Measurements from ENCODE around the gene UCKL1. TPM values are rescaled to one million over a fixed set of nuclear protein-coding genes. Genes with fewer than 3 reads are reported as not detected.
"Not testable (repeated sequence)": the region's sequence is repeated elsewhere in the genome, so short reads cannot be mapped to it uniquely, and the experiment has no call there.

The UCKL1 gene
- total RNA-seq, 1 donor from 2014 or later, result 49.7 TPM

- intact Hi-C loops (cut with micrococcal nuclease), result no loop called here
- Mint-ChIP-seq H3K36me3 (ENCODE audit: low read depth) (peaks cover 20% of the 10 kb centered on the region), H3K27ac (no peak overlapping the region), H3K4me1 (peaks cover 10% of the 10 kb centered on the region), H3K27me3 (no peaks in the 10 kb centered on the region), H3K9me3 (no peaks in the 10 kb centered on the region), H3K4me3 (no peak overlapping the region)
- DNase-seq, result no peak
- POLR2A ChIA-PET, result no interaction called here
- CTCF ChIA-PET, result interaction anchor here (1.4 kb wide), 1 partner anchor 16 kb away, joined by 3 read pairs; the partner anchor contains the start of gene PRPF6
- TF ChIP-seq CTCF (IDR thresholded peaks at IDR 0.05), result no peak
- no peak for ATAC-seq (ENCODE audit: low read depth)
These were observed 8.2 kb upstream of the UCKL1 start for GRCh38 chr20:63964412-63964811.

GRCh38 chr20:63963784-63964301 lies 7.6 kb upstream of the UCKL1 start:
- Mint-ChIP-seq H3K9me3 (no peaks in the 10 kb centered on the region), H3K27ac (no peak overlapping the region), H3K4me3 (no peak overlapping the region), H3K36me3 (ENCODE audit: low read depth) (peaks cover 20% of the 10 kb centered on the region), H3K27me3 (no peaks in the 10 kb centered on the region), H3K4me1 (peaks cover 8% of the 10 kb centered on the region)
- TF ChIP-seq CTCF (IDR thresholded peaks at IDR 0.05), result no peak
- ATAC-seq (ENCODE audit: low read depth) (no peak), DNase-seq (no peak)
- POLR2A ChIA-PET, result no interaction called here
- intact Hi-C loops (cut with micrococcal nuclease), result no loop called here
- CTCF ChIA-PET, result interaction anchor here (1.4 kb wide), 1 partner anchor 17 kb away, joined by 3 read pairs; the partner anchor contains the start of gene PRPF6

DNA sequence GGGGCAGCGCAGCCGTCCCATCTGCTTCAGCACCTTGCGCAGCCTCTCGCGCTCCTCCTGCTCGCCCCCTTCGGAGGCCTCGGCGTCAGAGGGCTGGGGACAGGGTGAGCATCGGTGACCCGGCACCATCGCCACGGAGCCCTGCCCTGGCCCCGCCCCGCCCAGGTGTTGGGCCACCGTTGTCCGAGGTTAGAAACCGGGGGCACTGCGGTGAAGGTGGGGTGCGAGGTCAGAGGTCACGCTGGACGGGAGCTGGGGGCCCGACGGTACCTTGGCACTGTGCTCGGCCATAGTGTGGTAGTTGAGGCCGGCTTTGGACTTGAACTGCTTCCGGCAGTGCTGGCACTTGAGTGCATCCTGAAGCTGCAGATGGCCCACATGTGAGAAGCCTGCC lies 7.1 kb upstream of the UCKL1 start:
- Mint-ChIP-seq H3K4me1 (peaks cover 3% of the 10 kb centered on the region), H3K27ac (no peak overlapping the region), H3K4me3 (no peak overlapping the region), H3K27me3 (no peaks in the 10 kb centered on the region), H3K9me3 (no peaks in the 10 kb centered on the region), H3K36me3 (ENCODE audit: low read depth) (peaks cover 20% of the 10 kb centered on the region)
- DNase-seq (no peak), ATAC-seq (ENCODE audit: low read depth) (no peak)
- TF ChIP-seq CTCF (IDR thresholded peaks at IDR 0.05), result no peak
- POLR2A ChIA-PET, result no interaction called here
- intact Hi-C loops (cut with micrococcal nuclease), result no loop called here
- CTCF ChIA-PET, result interaction anchor here (1.4 kb wide), 1 partner anchor 17 kb away, joined by 3 read pairs; the partner anchor contains the start of gene PRPF6

DNA sequence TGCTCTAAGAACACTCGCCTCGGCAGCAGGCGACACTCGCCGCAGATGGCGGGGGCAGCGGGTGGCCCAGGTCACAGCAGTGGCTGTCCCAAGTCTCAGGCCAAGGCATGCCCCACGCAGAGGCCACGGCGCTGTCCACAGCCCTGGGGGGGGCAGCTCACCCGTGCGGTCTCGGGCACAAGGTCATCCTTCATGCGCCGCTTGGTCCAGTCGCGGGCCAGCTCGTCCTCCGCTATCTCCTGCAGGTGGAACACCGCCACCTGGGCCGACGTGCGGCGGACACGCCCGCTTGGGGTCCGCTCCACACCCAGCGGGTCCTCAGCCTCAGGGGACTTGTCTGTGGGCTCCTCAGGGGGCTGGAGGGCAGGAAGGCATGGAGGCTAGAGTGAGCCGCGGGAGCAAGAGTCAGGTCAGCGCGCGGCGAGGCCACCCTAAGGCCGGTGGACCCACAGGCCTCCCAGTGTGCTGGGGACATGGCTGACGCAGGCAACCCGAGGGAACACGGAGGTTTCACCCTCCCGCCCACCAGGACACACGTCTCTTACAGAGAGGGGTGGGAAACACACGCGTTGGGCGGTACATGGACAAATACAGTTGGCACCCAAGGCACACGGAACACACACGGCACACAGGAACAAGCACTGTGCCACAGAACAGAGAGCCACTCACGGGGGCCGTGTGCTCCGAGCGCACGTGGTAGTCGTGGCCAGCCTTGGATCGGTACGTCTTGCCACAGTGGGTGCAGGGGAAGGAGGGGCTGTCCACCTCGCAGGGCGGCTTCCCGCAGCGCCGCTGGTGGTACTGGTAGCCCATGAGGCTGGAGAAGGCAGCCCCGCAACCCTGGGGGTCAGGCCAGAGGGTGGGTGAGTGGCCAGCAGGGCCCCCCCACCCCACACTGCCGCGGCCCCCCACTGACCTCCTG lies 6.5 kb upstream of the UCKL1 start:
- DNase-seq (no peak), ATAC-seq (ENCODE audit: low read depth) (no peak)
- Mint-ChIP-seq H3K27ac (no peak overlapping the region), H3K9me3 (no peaks in the 10 kb centered on the region), H3K4me1 (peaks cover 5% of the 10 kb centered on the region), H3K27me3 (no peaks in the 10 kb centered on the region), H3K4me3 (no peak overlapping the region), H3K36me3 (ENCODE audit: low read depth) (peaks cover 20% of the 10 kb centered on the region)
- CTCF ChIA-PET, result no interaction called here
- no peak for TF ChIP-seq CTCF (IDR thresholded peaks at IDR 0.05)
- intact Hi-C loops (cut with micrococcal nuclease), result no loop called here
- POLR2A ChIA-PET, result no interaction called here

DNA sequence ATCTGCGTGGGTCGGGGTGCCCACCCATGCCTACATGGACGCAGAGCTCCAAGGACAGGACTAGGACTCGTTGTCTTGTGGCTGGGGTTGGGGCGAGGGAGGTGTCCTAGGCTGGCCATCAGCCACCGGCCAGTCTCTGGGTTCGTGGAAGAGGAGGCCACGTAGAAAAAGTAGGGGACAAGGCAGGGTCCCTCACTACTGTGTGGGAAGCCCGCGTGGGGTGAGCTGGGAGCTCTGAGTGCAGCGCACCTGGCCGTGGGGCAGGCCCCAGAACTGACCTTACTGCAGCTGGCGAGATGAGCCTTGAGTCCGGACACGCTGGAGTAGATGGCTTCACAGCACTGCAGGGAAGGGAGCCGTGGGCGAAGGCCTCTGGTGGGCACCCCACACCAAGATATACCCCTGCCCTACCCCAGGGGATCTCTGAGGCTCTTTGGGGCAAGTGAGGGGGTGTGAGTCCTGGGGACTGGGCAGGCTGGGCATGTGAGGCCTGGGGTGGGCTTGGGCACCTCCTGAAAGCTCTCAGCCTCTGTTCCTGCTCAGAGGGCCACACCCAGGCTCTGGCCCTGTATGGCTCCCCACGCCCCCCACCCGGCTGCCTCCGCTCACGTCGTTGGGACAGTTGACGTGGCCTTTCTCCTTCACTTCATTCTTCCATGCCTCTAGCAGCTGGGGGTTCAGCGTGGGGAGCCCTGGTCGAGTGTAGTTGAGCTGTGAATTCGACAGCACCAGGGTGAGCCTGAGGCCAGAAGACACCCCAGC lies 5.6 kb upstream of the UCKL1 start:
- Mint-ChIP-seq H3K27ac (no peak overlapping the region), H3K27me3 (no peaks in the 10 kb centered on the region), H3K4me3 (no peak overlapping the region), H3K36me3 (ENCODE audit: low read depth) (peaks cover 20% of the 10 kb centered on the region), H3K9me3 (no peaks in the 10 kb centered on the region), H3K4me1 (peaks cover 12% of the 10 kb centered on the region)
- no peak for ATAC-seq (ENCODE audit: low read depth)
- POLR2A ChIA-PET, result no interaction called here
- CTCF ChIA-PET, result no interaction called here
- intact Hi-C loops (cut with micrococcal nuclease), result no loop called here
- TF ChIP-seq CTCF (IDR thresholded peaks at IDR 0.05), result no peak
- no peak for DNase-seq

- DNase-seq; H3K4me3 Mint-ChIP-seq; ATAC-seq (ENCODE audit: low read depth); POLR2A ChIA-PET; H3K27ac Mint-ChIP-seq; H3K27me3 Mint-ChIP-seq; intact Hi-C loops (cut with micrococcal nuclease); H3K9me3 Mint-ChIP-seq; CTCF ChIA-PET: not testable (repeated sequence)
- H3K36me3 Mint-ChIP-seq (ENCODE audit: low read depth), result peaks cover 14% of the 10 kb centered on the region
- peaks cover 12% of the 10 kb centered on the region for H3K4me1 Mint-ChIP-seq
These were observed 4.7 kb upstream of the UCKL1 start for GRCh38 chr20:63960654-63961621.
